Pancreas (tissue), 10 donors: Measurements from ENCODE around the gene NPHP4. TPM values are rescaled to one million over a fixed set of nuclear protein-coding genes. Genes with fewer than 3 reads are reported as not detected.
A peak's percentile ranks its signal among the peaks of the same experiment; 100 is the strongest.

Source experiments
- ATAC-seq, 4 donors: fragments of 200-7000 bp; cut with Tn5 transposase; one replicate each; pipeline versions ENCODE4 v1.8.0 to v1.9.1; 2020; ENCODE audit warnings: mild to moderate bottlenecking in 4 of 4, moderate library complexity in 4 of 4
- DNase-seq, 6 donors: peaks; one replicate each; pipeline ENCODE4 v3.0.0-alpha.2; 2020
- FAIRE-seq: peaks from 2 replicates; lab custom pipeline; 2012; peaks lifted over from hg19 to GRCh38; lab: Jason Lieb, UNC
- H3K27ac ChIP-seq, 4 donors: fragments of 200-600 bp; sonication (generic); 1 replicate in 3 of 4; 2 replicates in 1 of 4; pipeline versions ENCODE4 v1.5.0 to v1.8.0; 2020
- H3K27me3 ChIP-seq, 4 donors: fragments of 200-600 bp; one replicate each; pipeline ENCODE4 v1.8.0; 2021
- H3K36me3 ChIP-seq, 3 donors: fragments of 200-600 bp; sonication (generic) in 1 of 3; one replicate each; pipeline versions ENCODE4 v1.5.0 to v1.8.0; 2020 to 2021
- H3K4me1 ChIP-seq, 3 donors: fragments of 200-600 bp; one replicate each; pipeline ENCODE4 v1.8.0; 2021
- H3K4me3 ChIP-seq, 4 donors: fragments of 200-600 bp; sonication (generic) in 2 of 4; one replicate each; pipeline versions ENCODE4 v1.5.0 to v1.8.0; 2020 to 2021
- H3K9me3 ChIP-seq, 4 donors: fragments of 200-600 bp; one replicate each; pipeline ENCODE4 v1.8.0; 2021
- WGBS, 2 donors: extraction: QIAGEN DNeasy Blood & Tissue Kit; methylation state at CpG; one replicate each; pipeline ENCODE4 v1.1.7; 2013; 5-methylcytosine and 5-hydroxymethylcytosine counted together
- intact Hi-C, 3 donors: fragments of 100-400 bp; cut with DNase I; formaldehyde crosslinking; loops; one replicate each; pipeline versions ENCODE4 v1.11.1 to v1.14.2; 2022
- polyA plus RNA-seq, 2 donors: library from polyadenylated mRNA; stranded (reverse); fragments of 200-250 nt; gene quantifications; one replicate each; pipeline ENCODE4 v1.2.3, GENCODE V29; 2013
- total RNA-seq, 6 donors: library from RNA; stranded (reverse); fragmentation: NEBNext Ultra II Directional in 4 of 6; extraction: Animal tissue kit (Norgen Biotek cat#: 25700) in 4 of 6; gene quantifications; one replicate each; pipeline versions ENCODE4 v1.2.1 to v1.2.4, GENCODE V29; 2021 to 2023
- TF ChIP-seq, protein P1 (sequence below), 4 donors: fragments of 200-600 bp; sonication (generic) in 3 of 4; IDR thresholded peaks; one replicate each; pipeline versions ENCODE4 v1.5.0 to v1.8.0; 2021; ENCODE audit warnings: antibody characterized with exemption in 4 of 4
- donor health status: healthy with polysubstance abuse.
- donor health status: DM: no; HTN: no; CAD: no; lungs with moderate emphysema.
- donor health status: DM: no; HTN: no; CAD: no.
- donor health status: control.
- donor health status: control.
- donor health status: Bipolar disorder and iron deficiency.
- donor health status: DM: yes; HTN: yes; CAD: no.
- donor health status: DM: no; HTN: no; CAD: no.
- donor health status: DM: no; HTN: no; CAD: no.
- donor health status: DM: yes; HTN: yes; CAD: no.

The NPHP4 gene
- total and polyA plus RNA-seq, 8 donors = 4.0 to 9.7 (median 5.7) TPM

- WGBS, 2 donors = 93 to 94% methylated on average over 16 of the region's 16 CpGs
- H3K4me1 ChIP-seq = peaks cover 1 to 7% (median 6%) of the 10 kb centered on the region in 3 donors
- ATAC-seq (no peak), DNase-seq (peak in 2 of 6 donors; percentile 35 to 46), FAIRE-seq (no peak)
- TF ChIP-seq, protein P1, sequence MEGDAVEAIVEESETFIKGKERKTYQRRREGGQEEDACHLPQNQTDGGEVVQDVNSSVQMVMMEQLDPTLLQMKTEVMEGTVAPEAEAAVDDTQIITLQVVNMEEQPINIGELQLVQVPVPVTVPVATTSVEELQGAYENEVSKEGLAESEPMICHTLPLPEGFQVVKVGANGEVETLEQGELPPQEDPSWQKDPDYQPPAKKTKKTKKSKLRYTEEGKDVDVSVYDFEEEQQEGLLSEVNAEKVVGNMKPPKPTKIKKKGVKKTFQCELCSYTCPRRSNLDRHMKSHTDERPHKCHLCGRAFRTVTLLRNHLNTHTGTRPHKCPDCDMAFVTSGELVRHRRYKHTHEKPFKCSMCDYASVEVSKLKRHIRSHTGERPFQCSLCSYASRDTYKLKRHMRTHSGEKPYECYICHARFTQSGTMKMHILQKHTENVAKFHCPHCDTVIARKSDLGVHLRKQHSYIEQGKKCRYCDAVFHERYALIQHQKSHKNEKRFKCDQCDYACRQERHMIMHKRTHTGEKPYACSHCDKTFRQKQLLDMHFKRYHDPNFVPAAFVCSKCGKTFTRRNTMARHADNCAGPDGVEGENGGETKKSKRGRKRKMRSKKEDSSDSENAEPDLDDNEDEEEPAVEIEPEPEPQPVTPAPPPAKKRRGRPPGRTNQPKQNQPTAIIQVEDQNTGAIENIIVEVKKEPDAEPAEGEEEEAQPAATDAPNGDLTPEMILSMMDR (IDR thresholded peaks at IDR 0.05) = no peak
- no peak overlapping the region for H3K4me3 ChIP-seq
- no peak overlapping the region for H3K27ac ChIP-seq
- H3K36me3 ChIP-seq = no peaks in the 10 kb centered on the region
- intact Hi-C loops = loop anchor here in 2 of 3 donors (5.0 to 10.0 kb wide), 2 partner anchors 461 to 469 kb away; no protein-coding TSS in a partner anchor
- no peaks in the 10 kb centered on the region for H3K27me3 ChIP-seq
- no peaks in the 10 kb centered on the region for H3K9me3 ChIP-seq
Observed at GRCh38 chr1:5976231-5976630, 16.0 kb downstream of the NPHP4 start.

DNA sequence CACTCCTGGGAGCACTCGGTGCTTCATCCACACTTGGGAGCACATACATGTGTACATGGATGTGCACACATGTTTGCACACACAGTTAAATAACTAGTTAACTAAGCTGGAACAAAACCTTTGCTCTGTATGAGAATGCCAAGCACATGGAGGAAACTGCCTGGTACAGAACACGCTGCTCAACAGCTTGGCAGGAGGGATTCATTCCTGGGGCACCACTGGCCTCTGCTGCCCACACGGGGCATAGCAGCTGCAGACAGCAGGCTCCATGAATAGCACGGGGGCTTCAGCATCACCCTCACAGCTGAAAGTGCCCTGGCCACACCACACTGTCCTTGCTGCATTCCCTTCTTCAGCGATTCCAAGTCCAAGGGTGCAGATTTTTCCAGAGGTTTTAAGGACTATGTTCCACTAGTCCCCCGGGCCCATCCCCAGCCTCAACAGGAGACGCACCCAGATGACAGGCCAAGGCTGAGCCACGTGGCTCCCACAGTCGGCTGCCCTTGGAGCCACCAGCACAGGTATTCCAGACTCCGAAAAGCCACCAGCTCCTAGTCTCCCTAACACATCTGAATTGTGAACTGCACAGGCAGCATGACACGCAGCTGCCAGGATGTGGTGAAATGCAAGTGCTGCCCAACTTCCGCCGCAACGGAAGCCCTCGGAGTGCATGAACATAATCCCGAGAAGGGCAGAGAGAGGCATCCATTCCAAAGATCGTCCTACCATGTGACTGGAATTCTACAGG lies 16.9 kb downstream of the NPHP4 start:
- 61 to 66% methylated on average over 17 of the region's 17 CpGs for WGBS, 2 donors
- FAIRE-seq = no peak

GRCh38 chr1:5974631-5975030 lies 17.6 kb downstream of the NPHP4 start:
- no peaks in the 10 kb centered on the region for H3K36me3 ChIP-seq
- no peaks in the 10 kb centered on the region for H3K27me3 ChIP-seq
- peaks cover 7 to 16% (median 9%) of the 10 kb centered on the region in 3 donors for H3K4me1 ChIP-seq
- intact Hi-C loops = loop anchor here in 2 of 3 donors (5.0 to 10.0 kb wide), 2 partner anchors 460 to 467 kb away; no protein-coding TSS in a partner anchor
- TF ChIP-seq, protein P1 (IDR thresholded peaks at IDR 0.05) = no peak
- H3K4me3 ChIP-seq = no peak overlapping the region
- peak in 1 of 6 donors; percentile 34 for DNase-seq
- H3K9me3 ChIP-seq = no peaks in the 10 kb centered on the region
- no peak for FAIRE-seq
- H3K27ac ChIP-seq = no peak overlapping the region
- 79 to 91% methylated on average over 8 of the region's 8 CpGs for WGBS, 2 donors
- ATAC-seq = no peak

More for the DNA sequence above, 16.9 kb downstream of the NPHP4 start:
- ATAC-seq (peak; percentile 67 to 87 (median 81)), DNase-seq (peak; percentile 36 to 88 (median 70))
- Histone ChIP-seq H3K9me3 (no peaks in the 10 kb centered on the region), H3K36me3 (no peaks in the 10 kb centered on the region), H3K27ac (no peak overlapping the region), H3K27me3 (no peaks in the 10 kb centered on the region), H3K4me1 (peaks cover 7 to 14% (median 9%) of the 10 kb centered on the region in 3 donors), H3K4me3 (no peak overlapping the region)
- intact Hi-C loops = loop anchor here in 2 of 3 donors (5.0 to 10.0 kb wide), 2 partner anchors 461 to 468 kb away; no protein-coding TSS in a partner anchor
- TF ChIP-seq, protein P1 (IDR thresholded peaks at IDR 0.05) = peak; percentile 47 to 78 (median 66)

DNA sequence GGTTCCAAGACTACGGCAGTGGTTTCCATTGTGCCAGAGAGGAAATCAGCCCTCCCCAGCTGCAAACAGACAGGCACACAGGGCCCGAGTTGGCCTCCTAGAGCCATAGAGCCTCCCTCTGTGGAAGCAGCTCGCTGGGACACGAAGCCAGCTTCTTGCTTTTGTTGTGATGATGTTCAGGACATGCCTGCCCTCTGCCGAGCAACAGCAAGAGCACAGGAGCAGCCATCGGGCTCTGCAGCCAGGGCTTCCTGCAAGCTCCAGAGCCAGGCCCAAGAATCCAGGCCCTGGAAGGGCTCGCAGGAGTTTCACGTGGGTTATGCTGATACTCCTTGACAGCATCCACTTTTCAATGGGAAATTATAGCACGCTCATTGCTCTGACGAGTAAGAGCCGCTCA lies 18.5 kb downstream of the NPHP4 start:
- intact Hi-C loops = loop anchor here in 1 of 3 donors (10.0 kb wide), 1 partner anchor 459 kb away; no protein-coding TSS in a partner anchor
- Histone ChIP-seq H3K36me3 (no peaks in the 10 kb centered on the region), H3K4me3 (no peak overlapping the region), H3K27ac (no peak overlapping the region), H3K27me3 (no peaks in the 10 kb centered on the region), H3K9me3 (no peaks in the 10 kb centered on the region), H3K4me1 (peaks cover 7 to 16% (median 9%) of the 10 kb centered on the region in 3 donors)
- no peak for ATAC-seq
- peak in 1 of 6 donors; percentile 45 for DNase-seq
- 83 to 84% methylated on average over 11 of the region's 11 CpGs for WGBS, 2 donors
- FAIRE-seq = no peak
- TF ChIP-seq, protein P1 (IDR thresholded peaks at IDR 0.05) = no peak
